Frontal cortex (tissue), 4 donors: ENCODE results near the gene TNNI3K. TPM values are rescaled to one million over a fixed set of nuclear protein-coding genes. Genes with fewer than 3 reads are reported as not detected.

Source experiments
- DNase-seq, 2 donors: peaks; one replicate each; pipeline ENCODE4 v3.0.0; 2012; ENCODE audit warnings: low spot score in 2 of 2
- FAIRE-seq: peaks from 2 replicates; lab custom pipeline; 2012; peaks lifted over from hg19 to GRCh38; lab: Jason Lieb, UNC
- total RNA-seq: library from RNA; depleted of rRNA; stranded (reverse); fragments of >200 nt; gene quantifications from one replicate; pipeline ENCODE4 v1.2.3, GENCODE V29; 2014
- donor health status: control.
- donor health status: control.
- donor health status: control.

Gene TNNI3K
- total RNA-seq, 1 donor from 2014 or later = 17.1 TPM

DNA sequence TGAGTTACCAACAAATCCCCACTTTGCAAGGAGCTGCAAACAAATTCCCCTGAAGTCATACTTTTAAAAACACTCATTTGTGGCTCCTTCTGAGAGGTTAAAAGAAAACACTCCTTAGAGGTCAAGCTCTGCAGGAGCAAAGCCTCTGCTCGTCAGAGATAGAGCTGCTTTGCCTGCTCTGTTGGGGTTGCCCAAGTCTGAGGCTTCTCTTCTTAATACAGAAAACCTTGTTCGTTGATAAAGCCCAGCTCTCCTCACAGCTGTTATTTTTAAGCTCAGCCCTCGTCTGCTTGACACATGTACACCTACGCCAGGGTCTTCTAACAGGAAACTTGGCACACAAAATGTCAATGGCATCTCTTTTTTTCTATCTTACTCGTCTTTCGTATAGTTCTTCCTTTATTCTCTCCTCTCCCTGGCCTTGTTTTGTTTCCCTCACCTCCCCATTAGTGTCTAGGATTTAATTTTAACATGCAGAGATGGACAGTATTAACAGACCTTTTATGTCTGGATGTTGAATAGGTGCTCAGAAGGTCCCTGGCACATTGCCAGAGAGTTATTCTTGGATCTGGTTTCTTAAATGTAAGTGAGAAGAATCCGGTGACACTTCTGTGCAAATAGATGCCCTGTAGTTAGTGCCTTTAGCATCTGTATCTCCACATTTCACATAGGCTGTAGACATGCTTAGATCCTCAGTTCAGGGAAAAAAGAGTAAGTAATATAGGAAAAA is 191.2 kb downstream of the TNNI3K start:
- no peak for FAIRE-seq
- no peak for DNase-seq

DNA sequence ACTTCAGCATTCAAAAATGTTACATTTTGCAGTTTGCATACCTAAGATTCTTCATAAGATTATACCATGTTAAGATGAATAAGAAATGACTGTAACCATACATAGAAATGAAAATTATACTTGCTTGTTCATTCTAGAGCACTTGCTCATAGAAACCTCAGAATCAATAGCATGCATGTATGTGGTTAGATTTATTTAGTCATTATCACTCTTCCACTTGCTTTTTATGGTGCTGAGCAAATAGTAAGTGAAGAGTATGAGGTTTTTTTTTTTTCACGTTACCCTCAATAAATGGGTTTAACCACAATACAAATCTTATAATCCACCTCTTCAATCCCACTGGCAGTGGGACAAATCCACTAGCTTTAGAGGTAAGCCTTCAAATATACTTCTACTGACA is 192.5 kb downstream of the TNNI3K start:
- DNase-seq (no peak), FAIRE-seq (no peak)

DNA sequence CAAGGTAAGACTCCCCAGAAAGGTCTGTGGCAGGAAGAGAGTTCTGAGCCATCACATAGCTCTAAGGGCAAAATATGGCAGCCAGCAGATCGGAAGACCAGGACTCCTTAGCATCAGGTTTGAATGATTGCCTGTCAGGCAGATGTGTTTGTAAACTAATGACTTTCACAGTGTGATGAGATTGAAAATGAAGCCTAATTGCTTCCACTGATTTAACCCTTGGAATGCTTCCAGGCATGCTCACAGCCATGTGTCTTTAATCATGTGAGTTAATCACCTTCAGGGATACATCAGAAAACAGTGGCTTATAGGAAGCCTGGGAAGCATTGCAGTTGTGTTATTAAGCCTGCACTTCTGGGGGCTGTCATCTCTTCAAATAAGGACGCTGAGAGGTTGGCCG is 194.4 kb downstream of the TNNI3K start:
- FAIRE-seq (no peak), DNase-seq (no peak)

DNA sequence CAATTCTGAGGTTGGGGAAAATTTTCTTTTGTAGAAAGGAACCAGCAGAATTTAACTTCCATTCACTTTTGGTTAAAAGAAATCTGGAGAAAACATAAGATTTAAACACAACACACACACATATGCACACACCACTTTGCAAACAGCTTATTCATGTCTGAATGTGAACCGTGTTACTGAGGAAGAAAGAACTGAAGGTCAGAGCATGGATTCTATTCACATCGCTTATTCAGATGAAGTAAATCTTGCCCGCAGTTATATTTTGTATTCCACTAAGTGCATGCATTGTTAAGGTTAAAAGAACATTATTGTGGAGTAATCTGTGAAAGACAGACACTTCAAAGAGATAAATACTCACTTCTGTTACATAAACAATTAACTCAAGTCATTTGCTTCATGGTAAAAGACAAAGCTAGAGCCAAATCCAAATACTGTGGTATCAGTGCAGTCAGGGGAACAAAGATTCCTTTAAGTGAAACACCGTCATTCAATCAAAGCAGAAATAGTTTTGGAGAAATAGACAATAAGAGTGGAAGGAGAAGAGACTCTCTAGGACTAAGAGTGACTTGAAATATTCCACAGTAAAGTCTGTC is 195.3 kb downstream of the TNNI3K start:
- DNase-seq (no peak), FAIRE-seq (no peak)

DNA sequence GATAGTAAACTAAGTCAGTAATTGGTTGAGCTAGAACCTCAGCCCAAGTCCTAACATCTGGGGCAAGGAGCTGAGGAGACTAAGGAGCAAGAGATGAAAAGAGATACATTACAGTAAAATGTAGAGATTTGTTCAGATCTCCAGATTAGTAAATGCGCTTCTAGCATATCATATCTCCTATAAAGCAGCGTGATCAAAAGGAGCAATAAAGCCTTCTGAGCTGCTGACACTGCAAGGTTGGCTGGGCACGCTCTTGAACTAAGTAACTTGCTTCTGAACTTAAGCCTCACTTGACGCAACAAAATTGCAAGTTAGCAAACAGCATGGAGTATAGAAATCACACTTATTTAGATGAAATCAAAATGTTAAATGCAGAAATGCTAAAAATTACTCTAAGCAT is 196.3 kb downstream of the TNNI3K start:
- FAIRE-seq = no peak
- no peak for DNase-seq

- no peak for DNase-seq
- FAIRE-seq = no peak
Observed at GRCh38 chr1:74432325-74432724, 197.1 kb downstream of the TNNI3K start.

GRCh38 chr1:74434321-74434720 is 199.1 kb downstream of the TNNI3K start:
- no peak for DNase-seq
- no peak for FAIRE-seq

DNA sequence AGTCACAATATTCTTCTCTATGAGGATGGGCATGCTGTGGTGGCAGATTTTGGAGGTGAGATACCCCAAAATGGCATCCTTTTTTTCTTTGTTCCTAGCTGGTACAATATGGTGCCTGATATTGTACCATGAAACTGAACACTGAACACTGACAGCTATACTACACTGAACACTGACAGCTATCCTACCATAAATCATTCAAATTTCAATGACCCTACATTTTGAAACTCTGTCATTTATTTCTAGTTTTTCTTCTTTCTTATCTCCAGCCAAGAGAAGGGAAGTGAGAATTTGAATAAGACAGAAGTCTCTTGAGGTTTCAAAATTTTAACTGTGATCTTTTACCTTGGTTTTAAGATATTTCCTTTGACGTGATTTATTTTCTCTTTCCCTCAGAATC is 200.9 kb downstream of the TNNI3K start:
- FAIRE-seq (no peak), DNase-seq (no peak)

- no peak for FAIRE-seq
- DNase-seq = no peak
Observed at GRCh38 chr1:74437035-74437434, 201.8 kb downstream of the TNNI3K start.

DNA sequence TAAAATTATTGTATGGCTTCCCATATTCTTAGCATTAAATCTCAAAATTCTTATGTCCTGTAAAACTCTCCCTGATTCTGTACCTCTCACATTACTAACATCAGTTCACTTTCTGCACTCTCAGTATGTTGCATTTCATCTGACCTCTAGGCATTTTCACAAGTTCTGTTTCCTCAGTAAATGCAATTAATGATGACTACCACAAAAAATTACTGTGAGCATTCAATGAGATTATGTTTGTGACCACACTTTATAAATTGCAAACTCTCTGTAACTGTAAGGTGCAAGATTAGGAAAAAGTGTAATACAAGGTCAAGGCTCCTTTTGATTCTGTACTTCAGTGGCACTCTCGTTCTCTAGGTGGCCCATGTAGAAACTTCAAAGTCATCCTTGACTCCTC is 216.8 kb downstream of the TNNI3K start:
- DNase-seq = no peak
- FAIRE-seq = no peak

DNA sequence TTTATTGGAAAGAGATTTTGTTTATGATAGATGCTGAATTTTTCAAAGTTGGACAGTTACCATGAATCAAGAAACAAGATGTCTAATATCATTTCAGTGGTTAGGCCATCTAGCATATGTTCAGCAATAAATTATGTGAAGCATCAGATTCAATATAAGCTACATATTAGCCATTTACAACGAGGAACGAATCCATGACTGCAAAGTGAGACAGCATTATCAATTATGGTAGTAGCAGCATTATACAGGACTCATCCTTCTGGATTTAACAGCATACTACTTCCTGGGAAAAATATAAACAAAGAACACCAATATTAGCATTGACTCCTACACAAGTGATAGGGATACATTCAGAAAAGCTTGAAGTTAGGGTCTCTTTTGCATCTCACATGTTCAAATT is 218.1 kb downstream of the TNNI3K start:
- no peak for DNase-seq
- no peak for FAIRE-seq

DNA sequence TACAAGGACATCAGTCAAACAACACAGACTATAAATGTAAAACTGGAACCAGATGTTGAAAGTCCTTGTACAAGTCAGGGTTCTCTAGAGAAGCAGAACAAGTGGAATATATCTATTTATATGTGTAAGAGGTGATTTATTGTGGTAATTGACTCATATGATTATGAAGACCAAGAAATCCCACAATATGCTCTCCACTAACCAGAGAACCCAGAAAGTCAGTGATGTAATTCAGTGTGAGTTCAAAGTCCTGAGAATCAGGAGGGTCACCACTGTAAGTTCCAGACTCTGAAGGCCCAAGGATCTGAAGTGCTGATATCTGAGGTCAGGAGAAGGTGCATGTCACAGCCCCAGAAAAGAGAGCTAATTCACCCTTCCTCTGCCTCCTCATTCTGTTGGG is 220.2 kb downstream of the TNNI3K start:
- DNase-seq (no peak), FAIRE-seq (no peak)

- no peak for DNase-seq
- no peak for FAIRE-seq
Observed at GRCh38 chr1:74457253-74457652, 222.1 kb downstream of the TNNI3K start.

DNA sequence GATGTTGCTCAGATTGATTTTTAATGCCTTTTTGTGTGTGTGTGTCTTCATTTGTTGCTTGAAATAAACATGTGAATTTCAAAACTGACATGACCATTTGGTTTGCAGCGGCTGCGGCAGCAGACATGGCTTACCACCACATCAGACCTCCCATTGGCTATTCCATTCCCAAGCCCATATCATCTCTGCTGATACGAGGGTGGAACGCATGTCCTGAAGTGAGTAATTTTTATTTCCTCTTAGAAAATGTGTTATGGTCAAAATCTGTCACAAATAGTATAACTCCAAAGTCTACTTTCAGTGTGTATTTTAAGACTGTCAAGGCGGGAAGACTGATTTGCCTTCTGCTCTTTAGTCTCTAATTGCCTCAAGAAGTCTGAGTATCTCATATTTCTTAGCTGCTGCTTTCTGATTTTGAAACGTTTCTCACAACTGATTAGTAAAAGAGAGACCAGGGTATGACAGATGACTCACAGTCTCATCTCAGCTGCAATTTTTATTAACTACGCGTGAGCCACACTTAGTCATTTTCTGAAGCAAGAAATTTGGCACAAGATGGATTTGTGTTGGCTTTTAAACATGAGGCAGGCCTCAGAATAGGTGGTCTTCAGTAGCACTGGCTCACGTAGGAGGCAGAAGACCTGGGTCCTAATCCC is 228.3 kb downstream of the TNNI3K start:
- no peak for DNase-seq
- no peak for FAIRE-seq

GRCh38 chr1:74464037-74464436 is 228.8 kb downstream of the TNNI3K start:
- DNase-seq = no peak
- no peak for FAIRE-seq

DNA sequence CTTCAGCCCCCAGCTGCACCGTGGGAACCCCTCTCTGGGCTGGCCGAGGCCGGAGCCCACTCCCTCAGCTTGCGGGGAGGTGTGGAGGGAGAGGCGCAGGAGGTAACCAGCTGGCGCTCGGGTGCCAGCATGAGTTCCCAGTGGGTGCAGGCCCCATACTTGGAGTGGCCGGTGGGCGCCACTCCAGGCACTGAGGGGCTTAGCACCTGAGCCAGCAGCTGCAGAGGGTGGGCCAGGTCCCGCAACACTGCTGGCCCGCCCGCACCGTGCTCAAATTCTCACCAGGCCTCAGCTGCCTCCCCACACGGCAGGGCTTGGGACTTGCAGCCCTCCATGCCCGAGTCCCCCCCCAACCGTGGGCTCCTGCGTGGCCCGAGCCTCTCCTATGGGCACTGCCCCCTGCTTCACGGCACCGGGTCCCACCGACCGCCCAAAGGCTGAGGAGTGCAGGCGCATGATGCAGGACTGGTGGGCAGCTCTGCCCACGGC is 230.1 kb downstream of the TNNI3K start:
- FAIRE-seq = no peak
- no peak for DNase-seq

GRCh38 chr1:74467786-74468377 is 232.7 kb downstream of the TNNI3K start:
- FAIRE-seq (no peak), DNase-seq (no peak)

DNA sequence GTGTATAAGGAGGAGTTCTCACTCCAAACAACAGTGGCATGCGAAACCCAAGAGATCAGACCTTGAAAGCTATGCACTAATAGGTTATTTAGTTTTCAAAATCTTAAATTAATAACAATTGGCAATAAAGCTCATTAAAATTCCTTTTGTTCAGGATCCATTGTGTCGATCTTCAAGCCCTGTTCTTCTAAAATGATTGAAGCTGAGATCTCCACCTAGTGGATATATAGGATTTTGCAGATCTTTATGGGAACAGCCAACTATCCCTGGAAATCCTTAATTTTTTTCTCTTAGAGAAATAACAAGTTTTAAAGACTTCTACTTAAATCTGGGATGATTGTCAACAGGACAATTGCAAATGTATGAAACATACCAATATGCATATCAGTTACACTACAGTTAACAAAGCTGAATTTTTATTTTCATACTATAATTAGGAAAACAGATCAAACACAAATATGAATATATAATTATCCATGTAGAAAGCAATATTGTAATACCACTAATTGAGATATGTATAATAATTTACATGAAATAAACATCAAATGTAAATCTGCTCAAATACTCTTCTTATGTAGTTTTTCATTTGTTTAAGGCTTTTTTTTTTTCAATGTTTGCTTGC is 233.9 kb downstream of the TNNI3K start:
- FAIRE-seq = peak; percentile 93
- peak; percentile 34 to 41 for DNase-seq

GRCh38 chr1:74470251-74470650 is 235.1 kb downstream of the TNNI3K start:
- FAIRE-seq (no peak), DNase-seq (no peak)

DNA sequence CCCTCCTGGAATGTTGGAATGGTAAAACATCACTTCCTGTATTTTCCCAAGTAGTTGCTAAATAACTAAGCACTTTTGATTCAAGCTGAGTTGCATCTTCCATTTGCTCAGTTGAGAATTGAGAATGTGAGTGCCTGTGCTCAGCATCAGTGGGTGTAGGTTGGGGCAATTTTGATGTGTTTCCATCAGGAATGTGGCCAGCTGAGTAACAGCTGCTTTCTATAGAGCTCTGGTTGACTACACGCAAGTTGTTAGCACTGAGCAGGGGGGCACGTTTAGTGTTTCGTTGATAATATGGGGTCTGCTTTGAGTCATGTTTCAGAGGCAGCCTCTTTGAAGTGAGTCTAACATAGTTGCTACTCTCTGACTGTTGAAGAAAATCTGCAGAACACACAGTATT is 235.7 kb downstream of the TNNI3K start:
- FAIRE-seq (no peak), DNase-seq (no peak)
